Measurements from ENCODE around the gene NCMAP. TPM values are rescaled to one million over a fixed set of nuclear protein-coding genes. Genes with fewer than 3 reads are reported as not detected.
"Not testable (repeated sequence)": the region's sequence is repeated elsewhere in the genome, so short reads cannot be mapped to it uniquely, and the experiment has no call there.

The NCMAP gene
- total RNA-seq, 4 donors from 2014 or later, result 0.16 to 1.9 (median 0.27) TPM; not detected in 1

DNA sequence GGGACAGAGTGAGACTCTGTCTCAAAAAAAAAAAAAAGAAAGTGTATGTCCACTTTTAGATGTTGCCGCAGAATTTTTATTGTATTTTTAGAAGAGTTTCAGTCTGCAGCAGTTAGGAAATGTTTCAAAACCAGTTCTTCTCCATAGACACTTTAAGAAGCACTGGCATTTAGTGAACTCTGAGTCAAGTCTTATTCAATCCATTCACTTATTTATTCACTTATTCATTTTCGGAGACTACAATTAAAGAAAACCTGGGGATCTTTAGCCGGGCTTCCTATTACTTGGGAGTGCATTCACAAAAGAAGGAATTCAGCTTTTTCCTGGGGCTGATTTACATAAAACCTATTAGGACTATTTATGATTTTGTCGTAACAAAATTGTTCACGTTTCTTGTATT lies 40.9 kb upstream of the NCMAP start:
- WGBS, 2 donors (ENCODE audit: low coverage in 1 of 2), result 76 to 84% methylated on average over 5 of the region's 5 CpGs
- no peak for TF ChIP-seq POLR2A (IDR thresholded peaks at IDR 0.05)
- TF ChIP-seq, protein P1, sequence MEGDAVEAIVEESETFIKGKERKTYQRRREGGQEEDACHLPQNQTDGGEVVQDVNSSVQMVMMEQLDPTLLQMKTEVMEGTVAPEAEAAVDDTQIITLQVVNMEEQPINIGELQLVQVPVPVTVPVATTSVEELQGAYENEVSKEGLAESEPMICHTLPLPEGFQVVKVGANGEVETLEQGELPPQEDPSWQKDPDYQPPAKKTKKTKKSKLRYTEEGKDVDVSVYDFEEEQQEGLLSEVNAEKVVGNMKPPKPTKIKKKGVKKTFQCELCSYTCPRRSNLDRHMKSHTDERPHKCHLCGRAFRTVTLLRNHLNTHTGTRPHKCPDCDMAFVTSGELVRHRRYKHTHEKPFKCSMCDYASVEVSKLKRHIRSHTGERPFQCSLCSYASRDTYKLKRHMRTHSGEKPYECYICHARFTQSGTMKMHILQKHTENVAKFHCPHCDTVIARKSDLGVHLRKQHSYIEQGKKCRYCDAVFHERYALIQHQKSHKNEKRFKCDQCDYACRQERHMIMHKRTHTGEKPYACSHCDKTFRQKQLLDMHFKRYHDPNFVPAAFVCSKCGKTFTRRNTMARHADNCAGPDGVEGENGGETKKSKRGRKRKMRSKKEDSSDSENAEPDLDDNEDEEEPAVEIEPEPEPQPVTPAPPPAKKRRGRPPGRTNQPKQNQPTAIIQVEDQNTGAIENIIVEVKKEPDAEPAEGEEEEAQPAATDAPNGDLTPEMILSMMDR (IDR thresholded peaks at IDR 0.05), result no peak
- no peak for TF ChIP-seq POLR2AphosphoS5 (IDR thresholded peaks at IDR 0.05)
- no peak for TF ChIP-seq EP300 (IDR thresholded peaks at IDR 0.05)
- Histone ChIP-seq H3K36me3 (peaks cover 0 to 12% of the 10 kb centered on the region in 2 donors), H3K4me1 (no peaks in the 10 kb centered on the region), H3K27me3 (no peaks in the 10 kb centered on the region), H3K4me3 (no peak overlapping the region), H3K9me3 (no peaks in the 10 kb centered on the region), H3K27ac (no peak overlapping the region)
- ATAC-seq, result no peak

DNA sequence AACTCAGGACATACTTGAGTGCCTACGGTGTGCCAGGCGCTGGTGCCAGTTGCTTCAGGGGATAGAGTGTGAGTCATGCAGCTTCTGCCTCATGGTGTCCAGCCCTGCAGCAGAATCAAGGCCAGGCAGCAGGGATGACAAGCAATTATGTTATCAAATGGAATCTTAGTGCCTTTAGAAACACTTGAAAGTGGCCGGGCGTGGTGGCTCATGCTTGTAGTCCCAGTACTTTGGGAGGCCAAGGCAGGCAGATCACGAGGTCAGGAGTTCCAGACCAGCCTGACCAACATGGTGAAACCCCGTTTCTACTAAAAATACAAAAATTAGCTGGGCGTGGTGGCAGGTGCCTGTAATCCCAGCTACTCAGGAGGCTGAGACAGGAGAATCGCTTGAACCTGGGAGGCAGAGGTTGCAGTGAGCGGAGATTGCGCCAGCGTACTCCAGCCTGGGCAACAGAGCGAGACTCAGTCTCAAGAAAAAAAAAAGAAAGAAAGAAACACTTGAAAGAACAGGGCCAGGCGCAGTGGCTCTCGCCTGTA lies 40.1 kb upstream of the NCMAP start:
- H3K9me3 ChIP-seq, H3K4me1 ChIP-seq, H3K4me3 ChIP-seq, H3K27me3 ChIP-seq, ATAC-seq, H3K27ac ChIP-seq: not testable (repeated sequence)
- peaks cover 0 to 12% of the 10 kb centered on the region in 2 donors for H3K36me3 ChIP-seq
- 84 to 95% methylated on average over 4 to 13 of the region's 14 CpGs for WGBS, 2 donors (ENCODE audit: low coverage in 1 of 2)

DNA sequence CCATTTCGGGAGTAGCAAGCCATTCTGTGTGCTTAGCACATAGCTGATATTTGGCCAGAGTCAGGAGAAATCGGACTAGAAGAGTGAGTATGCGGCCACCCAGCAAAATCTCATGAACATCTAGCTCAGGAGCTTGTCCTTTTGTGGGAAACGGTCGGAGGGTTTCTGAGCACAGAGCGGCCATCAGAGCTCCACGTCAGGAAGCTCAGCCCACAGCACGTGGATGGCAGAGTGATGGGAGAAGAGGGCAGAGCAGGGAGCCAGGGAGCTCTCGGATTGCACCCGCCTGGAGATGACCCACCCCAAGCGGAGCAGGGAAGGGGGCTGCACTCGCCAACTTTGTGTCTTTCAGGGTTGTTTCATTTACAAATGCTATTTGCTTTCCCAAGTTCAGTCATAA lies 39.4 kb upstream of the NCMAP start:
- Histone ChIP-seq H3K27me3 (no peaks in the 10 kb centered on the region), H3K4me3 (no peak overlapping the region), H3K4me1 (no peaks in the 10 kb centered on the region), H3K9me3 (no peaks in the 10 kb centered on the region), H3K36me3 (peaks cover 0 to 12% of the 10 kb centered on the region in 2 donors), H3K27ac (no peak overlapping the region)
- TF ChIP-seq, protein P1 (IDR thresholded peaks at IDR 0.05), result no peak
- no peak for TF ChIP-seq POLR2A (IDR thresholded peaks at IDR 0.05)
- no peak for TF ChIP-seq POLR2AphosphoS5 (IDR thresholded peaks at IDR 0.05)
- no peak for TF ChIP-seq EP300 (IDR thresholded peaks at IDR 0.05)
- WGBS, 2 donors (ENCODE audit: low coverage in 1 of 2), result 82% methylated on average over 6 to 12 of the region's 12 CpGs
- no peak for ATAC-seq

DNA sequence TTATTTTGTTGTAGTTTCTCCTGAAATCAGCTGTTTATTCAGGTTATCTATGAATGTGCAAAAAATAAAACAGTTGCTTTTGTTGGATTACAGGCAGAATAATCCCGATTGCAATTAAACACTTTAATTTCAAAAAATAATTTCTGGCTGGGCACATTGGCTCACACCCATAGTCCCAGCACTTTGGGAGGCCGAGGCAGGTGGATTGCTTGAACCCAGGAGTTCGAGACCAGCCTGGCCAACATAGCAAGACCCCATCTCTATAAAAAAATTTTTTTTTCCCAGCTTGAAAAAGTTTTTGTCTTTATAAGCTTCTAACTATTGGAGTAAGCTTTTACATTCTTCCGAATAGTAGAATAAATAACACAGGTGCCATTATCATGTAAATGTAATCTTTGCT lies 38.0 kb upstream of the NCMAP start:
- 91 to 94% methylated on average over 4 of the region's 4 CpGs for WGBS, 2 donors (ENCODE audit: low coverage in 1 of 2)
- no peak for ATAC-seq
- peaks cover 0 to 18% of the 10 kb centered on the region in 2 donors for H3K36me3 ChIP-seq

DNA sequence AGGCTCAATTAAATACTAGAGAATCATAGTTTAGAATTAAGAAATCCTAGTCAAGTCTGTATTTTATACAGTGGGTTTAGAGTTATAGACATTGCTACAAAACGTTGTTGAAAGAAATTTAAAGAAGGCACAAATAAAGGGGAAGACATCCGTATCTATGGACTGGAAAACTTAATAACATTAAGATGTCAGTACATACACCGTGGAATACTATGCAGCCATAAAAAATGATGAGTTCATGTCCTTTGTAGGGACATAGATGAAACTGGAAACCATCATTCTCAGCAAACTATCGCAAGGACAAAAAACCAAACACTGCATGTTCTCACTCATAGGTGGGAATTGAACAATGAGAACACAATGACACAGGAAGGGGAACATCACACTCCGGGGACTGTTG lies 35.6 kb upstream of the NCMAP start:
- H3K36me3 ChIP-seq, result peaks cover 0 to 16% of the 10 kb centered on the region in 2 donors
- H3K27ac ChIP-seq, H3K27me3 ChIP-seq, H3K4me3 ChIP-seq, H3K4me1 ChIP-seq, ATAC-seq, H3K9me3 ChIP-seq: not testable (repeated sequence)
- WGBS, 2 donors (ENCODE audit: low coverage in 1 of 2), result 90 to 95% methylated on average over 4 to 5 of the region's 5 CpGs

More for the DNA sequence above, 38.0 kb upstream of the NCMAP start:
- Histone ChIP-seq H3K4me3 (no peak overlapping the region), H3K27me3 (no peaks in the 10 kb centered on the region), H3K27ac (no peak overlapping the region), H3K4me1 (no peaks in the 10 kb centered on the region), H3K9me3 (no peaks in the 10 kb centered on the region)
- TF ChIP-seq EP300 (IDR thresholded peaks at IDR 0.05) (no peak), POLR2A (IDR thresholded peaks at IDR 0.05) (no peak), POLR2AphosphoS5 (IDR thresholded peaks at IDR 0.05) (no peak)
- TF ChIP-seq, protein P1 (IDR thresholded peaks at IDR 0.05), result no peak

DNA sequence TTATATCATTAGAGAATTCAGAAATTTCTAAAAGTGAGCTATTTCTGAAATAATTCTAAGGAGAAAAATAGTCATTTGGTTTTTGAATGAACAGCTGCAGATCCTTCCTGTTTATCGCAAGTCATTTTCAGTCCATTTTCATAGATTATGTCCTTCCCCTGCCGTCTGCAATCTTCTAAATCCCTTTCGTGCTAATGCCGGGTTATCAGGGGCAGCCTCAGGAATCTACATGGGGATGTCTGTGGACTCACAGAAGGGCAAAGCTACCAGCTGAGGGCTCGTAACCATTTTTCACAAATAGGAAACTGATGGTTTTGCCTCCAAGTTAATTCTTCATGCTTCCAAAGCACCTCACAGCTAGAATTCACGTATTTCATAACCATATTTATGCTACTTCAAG lies 30.3 kb upstream of the NCMAP start:
- Histone ChIP-seq H3K4me1 (no peaks in the 10 kb centered on the region), H3K27ac (no peak overlapping the region), H3K9me3 (no peaks in the 10 kb centered on the region), H3K4me3 (no peak overlapping the region), H3K36me3 (peaks cover 0 to 11% of the 10 kb centered on the region in 2 donors), H3K27me3 (no peaks in the 10 kb centered on the region)
- WGBS, 2 donors (ENCODE audit: low coverage in 1 of 2), result 77 to 78% methylated on average over 6 of the region's 6 CpGs
- ATAC-seq, result no peak
- TF ChIP-seq, protein P1 (IDR thresholded peaks at IDR 0.05), result no peak
- TF ChIP-seq POLR2A (IDR thresholded peaks at IDR 0.05) (no peak), EP300 (IDR thresholded peaks at IDR 0.05) (no peak), POLR2AphosphoS5 (IDR thresholded peaks at IDR 0.05) (no peak)

All from gastroesophageal sphincter (tissue), 4 donors.